Forelimb muscle (tissue), 1 donor: ENCODE measurements around the gene ATF2. TPM values are rescaled to one million over a fixed set of nuclear protein-coding genes. Genes with fewer than 3 reads are reported as not detected.
"Not testable (repeated sequence)": the region's sequence is repeated elsewhere in the genome, so short reads cannot be mapped to it uniquely, and the experiment has no call there.

ENCODE experiments used
- DNase-seq: peaks from one replicate; pipeline ENCODE4 v3.0.0-alpha.2; 2013; ENCODE audit warnings: low read depth
- polyA plus RNA-seq: library from polyadenylated mRNA; unstranded; fragments of 120-200 nt; gene quantifications from one replicate; pipeline ENCODE4 v1.2.1, GENCODE V29; 2013; ENCODE audit not compliant: insufficient read length

The ATF2 gene
- polyA plus RNA-seq, 1 donor, result 34.8 TPM

- DNase-seq, result no peak
These were observed 1.7 kb downstream of the ATF2 start for GRCh38 chr2:175166216-175166824.

DNA sequence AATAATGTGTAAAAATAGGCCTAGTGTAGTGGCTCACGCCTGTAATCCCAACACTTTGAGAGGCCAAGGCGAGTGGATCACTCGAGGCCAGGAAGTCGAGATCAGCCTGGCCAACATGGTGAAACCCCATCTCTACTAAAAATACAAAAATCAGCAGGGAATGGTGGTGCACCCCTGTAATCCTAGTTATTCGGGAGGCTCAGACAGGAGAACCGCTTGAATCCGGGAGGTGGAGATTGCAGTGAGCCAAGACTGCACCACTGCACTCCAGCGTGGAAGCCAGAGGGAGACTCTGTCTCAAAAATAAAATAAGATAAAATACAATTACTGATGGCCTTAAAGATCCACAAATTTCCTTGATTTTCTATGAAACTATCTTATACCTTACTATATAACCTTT, 3.8 kb downstream of the ATF2 start:
- no peak for DNase-seq

DNA sequence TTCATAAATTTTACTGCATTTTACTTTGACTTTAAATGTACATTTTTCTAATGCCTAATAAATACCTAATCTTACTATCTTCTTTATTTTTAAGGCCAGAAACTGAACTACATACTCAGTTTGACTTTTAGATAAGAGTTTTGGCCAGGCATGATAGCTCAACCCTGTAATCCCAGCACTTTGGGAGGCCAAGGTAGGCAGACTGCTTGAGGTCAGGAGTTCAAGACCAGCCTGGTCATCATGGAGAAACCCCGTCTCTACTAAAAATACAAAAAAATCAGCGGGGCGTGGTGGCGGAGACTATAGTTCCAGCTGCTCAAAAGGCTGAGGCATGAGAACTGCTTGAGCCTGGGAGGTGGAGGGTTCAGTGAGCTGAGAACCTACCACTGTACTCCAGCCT, 9.1 kb downstream of the ATF2 start:
- DNase-seq, result no peak

DNA sequence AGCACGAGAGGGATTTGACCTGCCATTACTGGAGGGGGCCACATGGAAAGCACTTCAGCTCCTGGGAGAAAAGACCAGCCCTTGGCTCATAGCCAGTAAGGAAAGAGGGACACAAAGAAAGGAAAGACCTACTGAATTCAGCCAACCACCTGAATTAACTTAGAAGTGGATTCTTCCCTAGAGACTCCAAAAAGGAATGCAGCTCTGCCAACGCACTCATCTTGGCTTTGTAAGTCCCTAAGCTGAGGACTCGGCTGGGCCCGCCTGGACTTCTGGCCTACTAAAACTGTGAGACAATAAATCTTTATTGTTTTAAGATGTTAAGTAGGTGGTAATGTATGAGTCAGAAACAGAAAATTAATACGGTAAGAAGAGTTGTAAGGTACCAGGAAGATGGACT, 11.5 kb downstream of the ATF2 start:
- DNase-seq, result no peak

DNA sequence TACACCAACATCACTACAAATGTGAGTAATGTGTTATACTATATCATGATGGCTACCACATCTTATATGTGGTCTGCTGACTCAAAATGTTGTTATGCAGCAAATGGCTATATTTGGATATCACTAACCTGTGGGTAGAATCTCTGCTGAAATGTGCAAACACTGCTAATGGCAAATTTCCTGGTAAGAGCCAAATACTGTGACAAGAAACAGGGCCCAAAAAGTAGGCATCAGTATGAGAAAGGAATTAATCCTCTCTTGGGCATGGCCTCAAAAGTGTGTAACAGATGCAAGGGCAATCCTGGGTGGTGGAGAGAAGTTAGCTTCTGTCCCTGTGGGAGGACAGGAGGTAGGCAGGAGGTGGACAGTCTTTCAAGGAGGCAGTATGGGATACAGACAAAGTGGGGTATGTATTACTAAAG, 13.3 kb downstream of the ATF2 start:
- no peak for DNase-seq

- no peak for DNase-seq
These were observed 15.8 kb downstream of the ATF2 start for GRCh38 chr2:175152242-175152641.

- no peak for DNase-seq
These were observed 16.2 kb downstream of the ATF2 start for GRCh38 chr2:175151791-175152190.

GRCh38 chr2:175147186-175147585, 20.8 kb downstream of the ATF2 start:
- DNase-seq, result no peak

DNA sequence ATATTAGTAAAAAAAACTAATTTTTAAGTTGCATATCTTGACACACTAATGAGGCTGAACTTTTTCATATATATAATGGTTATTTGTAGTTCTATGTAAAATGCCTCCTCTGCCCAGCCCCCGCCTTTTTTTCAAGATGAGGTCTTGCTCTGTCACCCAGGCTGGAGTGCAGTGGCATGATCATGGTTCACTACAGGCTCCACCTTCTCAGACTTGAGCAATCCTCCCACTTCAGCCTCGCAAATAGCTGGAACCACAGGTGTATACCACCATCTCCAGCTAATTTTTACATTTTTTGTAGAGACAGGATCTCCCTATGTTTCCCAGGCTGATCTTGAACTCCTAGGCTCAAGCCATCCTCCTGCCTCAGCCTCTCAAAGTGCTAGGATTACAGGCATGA, 24.3 kb downstream of the ATF2 start:
- DNase-seq, result no peak

DNA sequence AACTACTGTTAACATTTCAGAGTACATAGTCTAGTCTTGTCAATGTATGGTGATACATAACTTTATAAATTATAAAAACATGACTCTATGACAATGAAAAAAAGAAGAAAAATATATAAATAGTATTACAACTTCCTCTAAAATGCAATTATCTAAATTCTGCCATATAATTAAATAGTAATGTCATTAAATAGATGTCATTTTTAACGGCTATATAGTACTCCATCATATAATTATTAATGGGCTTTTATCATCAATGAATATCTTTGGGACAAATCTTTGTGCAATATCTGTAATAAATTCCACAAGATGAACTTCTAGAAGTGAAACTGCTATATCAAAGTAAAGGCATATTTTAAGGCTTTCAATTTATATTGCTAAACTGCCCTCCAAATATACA, 24.8 kb downstream of the ATF2 start:
- no peak for DNase-seq

- DNase-seq, result no peak
These were observed 27.7 kb downstream of the ATF2 start for GRCh38 chr2:175140332-175140731.

- no peak for DNase-seq
These were observed 30.2 kb downstream of the ATF2 start for GRCh38 chr2:175137793-175138192.

GRCh38 chr2:175136334-175137215, 31.4 kb downstream of the ATF2 start:
- DNase-seq, result no peak

DNA sequence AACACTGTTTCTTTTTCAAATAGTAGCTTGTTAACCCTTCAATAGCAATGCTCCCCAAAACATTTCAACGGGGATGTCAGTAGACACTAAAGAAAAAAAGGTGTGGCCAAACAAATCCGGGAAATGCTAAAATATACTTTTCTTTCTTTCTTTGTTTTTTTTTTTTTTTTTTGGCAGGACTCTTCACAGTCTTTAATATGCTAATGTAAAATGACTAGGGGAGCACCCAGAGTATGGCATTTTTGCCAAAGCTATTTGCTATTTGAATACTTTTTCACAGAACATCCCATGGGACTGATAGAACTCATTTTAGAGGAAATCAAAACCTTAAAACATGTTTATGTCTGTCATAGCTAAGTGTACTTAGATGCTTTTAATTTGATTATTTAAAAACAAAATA, 32.1 kb downstream of the ATF2 start:
- no peak for DNase-seq

DNA sequence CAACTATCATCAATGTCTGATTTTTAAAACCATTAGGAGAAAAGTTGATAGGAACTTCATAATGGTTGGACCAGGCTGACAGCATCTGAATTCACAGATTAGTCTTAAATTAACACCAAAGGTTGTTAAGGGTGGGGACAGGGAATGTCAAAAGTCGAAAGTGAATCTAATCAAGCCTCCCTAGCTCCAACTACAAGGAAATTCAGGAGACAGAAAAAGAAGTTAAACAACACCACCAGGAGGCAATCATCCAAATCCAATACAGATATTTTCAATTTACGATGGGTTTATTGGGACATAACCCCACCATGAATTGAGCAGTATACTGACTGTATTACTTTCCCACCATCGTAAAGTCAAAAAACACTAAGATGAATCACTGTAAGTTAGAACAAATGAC, 32.8 kb downstream of the ATF2 start:
- DNase-seq, result no peak

- DNase-seq, result no peak
These were observed 36.8 kb downstream of the ATF2 start for GRCh38 chr2:175131252-175131651.

DNA sequence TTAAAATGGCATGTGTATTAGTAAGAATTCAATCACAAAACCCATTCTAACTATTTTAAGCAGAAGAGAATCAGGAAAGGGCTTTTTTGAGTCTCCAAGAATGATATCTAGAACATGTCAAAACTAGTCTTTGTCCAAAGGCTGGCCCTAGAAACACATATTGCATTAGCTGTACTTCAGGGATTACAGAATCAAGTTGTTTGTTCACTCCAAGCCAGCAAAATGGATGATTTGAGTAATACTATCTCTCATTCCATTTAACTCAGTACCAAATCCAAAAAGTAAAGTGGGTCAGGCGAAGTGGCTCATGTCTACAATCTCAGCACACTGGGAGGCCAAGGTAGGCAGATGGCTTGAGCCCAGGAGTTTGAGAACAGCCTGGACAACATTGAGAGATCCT, 41.3 kb downstream of the ATF2 start:
- DNase-seq, result no peak

DNA sequence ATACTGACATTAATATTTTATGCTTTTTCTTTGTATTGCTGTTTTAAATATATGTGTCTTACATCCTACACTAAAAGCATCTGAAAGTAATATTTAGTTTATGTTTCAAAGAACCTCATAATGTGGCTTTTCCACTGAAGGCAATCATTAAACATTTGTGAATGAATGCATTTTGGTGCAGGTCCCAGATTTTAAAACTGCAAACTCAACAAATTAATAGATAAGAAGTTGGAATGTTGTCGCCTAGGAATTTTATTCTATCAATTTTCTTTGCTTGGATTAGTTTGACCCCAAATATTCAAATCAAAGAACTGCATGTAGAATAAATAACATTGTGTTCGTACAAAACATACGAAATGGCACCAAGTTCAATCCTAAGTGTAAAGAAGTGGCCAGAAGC, 44.7 kb downstream of the ATF2 start:
- DNase-seq, result no peak

- peak; percentile 29 for DNase-seq
These were observed 56.8 kb downstream of the ATF2 start for GRCh38 chr2:175111200-175111657.

DNA sequence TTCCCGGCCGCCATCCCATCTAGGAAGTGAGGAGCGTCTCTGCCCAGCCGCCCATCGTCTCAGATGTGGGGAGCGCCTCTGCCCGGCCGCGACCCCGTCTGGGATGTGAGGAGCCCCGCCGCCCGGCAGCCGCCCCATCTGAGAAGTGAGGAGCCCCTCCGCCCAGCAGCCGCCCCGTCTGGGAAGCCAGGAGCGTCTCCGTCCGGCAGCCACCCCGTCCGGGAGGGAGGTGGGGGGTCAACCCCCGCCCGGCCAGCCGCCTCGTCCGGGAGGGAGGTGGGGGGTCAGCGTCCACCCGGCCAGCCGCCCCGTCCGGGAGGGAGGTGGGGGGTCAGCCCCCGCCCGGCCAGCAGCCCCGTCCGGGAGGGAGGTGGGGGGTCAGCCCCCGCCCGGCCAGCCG, 59.9 kb downstream of the ATF2 start:
- DNase-seq, result not testable (repeated sequence)

DNA sequence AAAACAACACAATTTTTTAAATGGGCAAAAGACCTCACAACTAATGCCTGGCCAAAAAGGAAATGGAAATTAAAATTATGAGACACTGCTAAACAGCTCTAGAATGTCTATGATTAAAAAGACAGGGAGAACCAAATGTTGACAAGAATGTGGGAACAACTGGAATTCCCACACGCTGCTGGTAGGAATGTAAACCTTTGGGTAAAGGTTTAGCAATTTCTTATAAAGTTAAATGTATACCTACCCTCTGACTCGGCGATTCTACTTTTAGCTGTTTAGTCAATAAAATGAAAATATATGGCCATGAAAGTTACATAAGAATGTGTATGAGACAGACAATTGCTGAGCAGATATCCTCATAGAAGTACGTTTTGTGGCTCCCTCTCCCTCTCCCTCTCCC, 60.9 kb downstream of the ATF2 start:
- no peak for DNase-seq

- no peak for DNase-seq
These were observed 64.8 kb downstream of the ATF2 start for GRCh38 chr2:175103191-175103590.

- no peak for DNase-seq
These were observed 66.5 kb downstream of the ATF2 start for GRCh38 chr2:175101514-175101913.
